Memory B cell (primary cell): ENCODE results near the gene CRLF2.
"Not testable (repeated sequence)": the region's sequence is repeated elsewhere in the genome, so short reads cannot be mapped to it uniquely, and the experiment has no call there.

Experiments
- ATAC-seq: fragments of 150-1000 bp; cut with Tn5 transposase; 2 replicates; pipeline ENCODE4 v1.10.0; 2021; ENCODE audit warnings: low read depth, mild to moderate bottlenecking, moderate library complexity
- DNase-seq, 2 donors: peaks; one replicate each; pipeline ENCODE4 v3.0.0; 2022; ENCODE audit warnings: low spot score in 2 of 2
- H3K27ac Mint-ChIP-seq: one replicate; pipeline ENCODE4 v1.8.0; 2022; ENCODE audit warnings: mild to moderate bottlenecking, moderate library complexity, mixed read lengths
- H3K27me3 Mint-ChIP-seq: one replicate; pipeline ENCODE4 v1.8.0; 2022; ENCODE audit warnings: mixed read lengths
- H3K36me3 Mint-ChIP-seq: one replicate; pipeline ENCODE4 v1.8.0; 2022; ENCODE audit warnings: mild to moderate bottlenecking, mixed read lengths
- H3K4me1 Mint-ChIP-seq: one replicate; pipeline ENCODE4 v1.8.0; 2022; ENCODE audit warnings: mixed read lengths
- H3K4me3 Mint-ChIP-seq: one replicate; pipeline ENCODE4 v1.8.0; 2022; ENCODE audit warnings: mild to moderate bottlenecking, moderate library complexity, mixed read lengths
- H3K9me3 Mint-ChIP-seq: one replicate; pipeline ENCODE4 v1.8.0; 2022; ENCODE audit warnings: mixed read lengths

CRLF2 gene, protein sequence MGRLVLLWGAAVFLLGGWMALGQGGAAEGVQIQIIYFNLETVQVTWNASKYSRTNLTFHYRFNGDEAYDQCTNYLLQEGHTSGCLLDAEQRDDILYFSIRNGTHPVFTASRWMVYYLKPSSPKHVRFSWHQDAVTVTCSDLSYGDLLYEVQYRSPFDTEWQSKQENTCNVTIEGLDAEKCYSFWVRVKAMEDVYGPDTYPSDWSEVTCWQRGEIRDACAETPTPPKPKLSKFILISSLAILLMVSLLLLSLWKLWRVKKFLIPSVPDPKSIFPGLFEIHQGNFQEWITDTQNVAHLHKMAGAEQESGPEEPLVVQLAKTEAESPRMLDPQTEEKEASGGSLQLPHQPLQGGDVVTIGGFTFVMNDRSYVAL

DNA sequence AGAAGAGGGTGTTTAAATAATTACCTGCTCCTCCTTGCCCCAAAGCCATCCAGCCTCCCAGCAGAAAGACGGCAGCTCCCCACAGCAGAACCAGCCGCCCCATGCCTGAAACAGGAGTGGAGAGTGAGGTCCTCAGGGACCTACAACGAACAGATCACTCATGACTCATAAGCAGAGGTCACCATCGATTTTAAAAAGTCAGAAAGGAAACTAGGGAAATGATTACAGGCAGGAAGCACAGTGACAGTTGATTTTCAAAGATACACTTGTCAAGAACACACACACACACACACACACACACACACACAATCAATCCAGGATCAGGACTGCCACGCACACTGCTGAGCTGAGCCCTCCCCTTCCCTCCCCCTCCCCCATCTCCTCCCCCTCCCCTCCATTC, at the start of gene CRLF2:
TSS of gene CRLF2 (minus strand) at position 118 of the 400 bp plus-strand sequence. CDS start at position 103, 15 bp downstream.
- ATAC-seq (no peak), DNase-seq (no peak)
- peaks cover 2% of the 10 kb centered on the region for H3K36me3 Mint-ChIP-seq
- H3K9me3 Mint-ChIP-seq: peaks cover 10% of the 10 kb centered on the region
- H3K4me1 Mint-ChIP-seq: peaks cover 12% of the 10 kb centered on the region
- peaks cover 20% of the 10 kb centered on the region for H3K27me3 Mint-ChIP-seq
- no peak within 1 kb of the TSS for H3K4me3 Mint-ChIP-seq
- H3K27ac Mint-ChIP-seq: no peak within 1 kb of the TSS

DNA sequence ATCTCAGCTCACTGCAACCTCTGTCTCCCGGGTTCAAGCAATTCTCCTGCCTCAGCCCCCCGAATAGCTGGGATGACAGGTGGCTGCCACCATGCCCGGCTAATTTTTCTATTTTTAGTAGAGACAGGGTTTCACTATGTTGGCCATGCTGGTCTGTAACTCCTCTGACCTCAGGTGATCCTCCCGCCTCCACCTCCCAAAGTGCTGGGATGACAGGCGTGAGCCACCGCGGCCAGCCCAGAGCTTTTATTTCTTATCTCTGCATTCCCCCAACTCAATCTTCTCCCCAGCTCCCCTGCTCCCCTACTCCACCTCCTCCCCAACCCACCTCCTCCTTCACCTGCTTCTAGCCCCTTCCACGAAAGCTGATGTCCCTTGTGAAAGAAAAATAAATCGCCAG, 49.3 kb upstream of the CRLF2 start:
- not testable (repeated sequence) for H3K27ac Mint-ChIP-seq, H3K9me3 Mint-ChIP-seq, H3K27me3 Mint-ChIP-seq, ATAC-seq, H3K36me3 Mint-ChIP-seq, H3K4me3 Mint-ChIP-seq, DNase-seq, H3K4me1 Mint-ChIP-seq

DNA sequence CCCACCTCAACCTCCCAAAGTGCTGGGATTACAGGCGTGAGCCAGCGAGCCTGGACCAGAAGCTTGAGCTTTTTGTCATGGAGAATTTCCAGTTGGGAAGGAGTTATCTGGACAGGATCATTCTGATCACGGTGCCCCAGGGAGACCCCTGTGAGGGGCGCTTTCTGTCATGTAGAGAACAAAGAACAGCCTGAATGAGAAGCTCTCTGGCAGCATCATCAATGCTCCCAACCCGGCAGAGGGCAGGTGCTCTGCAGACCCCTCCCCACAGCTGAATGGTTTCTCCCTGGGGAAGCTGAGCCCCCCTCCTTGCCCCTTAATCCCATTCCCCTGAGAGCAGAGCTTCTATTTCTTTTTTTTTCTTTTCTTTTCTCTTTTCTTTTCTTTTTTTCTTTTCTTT, 48.8 kb upstream of the CRLF2 start:
- DNase-seq: no peak
- Mint-ChIP-seq H3K9me3 (no peaks in the 10 kb centered on the region), H3K4me3 (no peak overlapping the region), H3K4me1 (no peaks in the 10 kb centered on the region), H3K27ac (no peak overlapping the region), H3K36me3 (no peaks in the 10 kb centered on the region), H3K27me3 (no peaks in the 10 kb centered on the region)
- ATAC-seq: no peak

DNA sequence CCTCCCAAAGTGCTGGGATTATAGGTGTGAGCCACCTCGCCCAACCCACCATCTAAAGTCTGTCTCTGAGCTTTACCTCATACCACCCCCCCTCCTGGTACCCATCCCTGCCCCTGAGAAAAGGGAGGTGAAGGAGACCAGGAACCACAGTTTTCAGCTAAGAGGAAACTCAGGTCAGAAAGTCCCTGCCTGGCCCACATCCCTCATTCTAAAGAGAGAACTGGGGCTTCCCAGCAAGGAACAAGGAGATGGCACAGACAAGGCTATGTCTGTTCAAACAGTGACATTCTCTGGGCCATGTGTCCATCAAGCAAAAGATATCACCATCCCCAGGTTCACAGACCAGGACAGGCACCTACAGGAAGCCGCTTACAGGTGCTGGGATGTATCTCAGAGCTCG, 40.4 kb upstream of the CRLF2 start:
- Mint-ChIP-seq H3K4me3 (no peak overlapping the region), H3K36me3 (peaks cover 2% of the 10 kb centered on the region), H3K9me3 (peaks cover 12% of the 10 kb centered on the region), H3K4me1 (peaks cover under 1% of the 10 kb centered on the region), H3K27ac (no peak overlapping the region), H3K27me3 (peaks cover 2% of the 10 kb centered on the region)
- no peak for ATAC-seq
- no peak for DNase-seq

DNA sequence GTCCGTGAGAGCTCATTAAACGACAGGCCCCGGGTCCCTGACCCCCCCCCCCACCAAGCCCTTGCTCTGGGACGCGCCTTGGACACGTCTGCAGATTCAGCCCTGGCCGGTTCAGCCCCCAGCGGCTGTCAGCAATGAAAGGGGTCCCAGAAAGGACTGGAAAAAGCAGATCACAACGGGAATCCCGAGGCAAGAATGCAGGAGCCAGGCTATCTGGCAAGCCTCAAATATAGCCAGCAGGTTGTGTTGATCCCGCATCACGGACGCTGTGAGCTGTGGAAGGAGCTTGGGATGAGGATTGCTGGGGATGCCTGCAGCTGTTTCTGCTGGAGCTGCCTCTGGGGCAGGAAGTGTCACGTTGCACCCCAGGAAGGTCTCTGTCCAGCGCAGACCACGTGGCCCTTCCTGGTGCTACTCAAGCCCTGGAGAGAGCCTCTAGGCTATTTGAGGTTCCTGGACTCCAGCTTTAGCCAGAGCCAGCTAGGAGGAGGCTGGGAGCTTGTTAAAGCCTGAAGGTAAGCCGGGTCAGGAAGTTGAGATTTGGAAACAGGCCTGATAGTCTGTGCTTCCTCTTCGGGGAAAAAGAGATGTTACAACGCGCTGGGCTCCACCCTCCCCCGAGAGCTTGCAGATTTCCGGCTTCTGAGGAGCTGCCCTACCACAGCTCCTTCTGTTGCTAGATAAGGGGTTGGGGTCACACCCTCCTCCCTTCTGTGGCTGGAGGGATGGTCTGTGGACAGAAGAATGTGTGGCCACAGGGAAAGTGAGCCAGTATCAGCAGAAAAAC, 36.8 kb upstream of the CRLF2 start:
- H3K27ac Mint-ChIP-seq: no peak overlapping the region
- no peak for DNase-seq
- H3K27me3 Mint-ChIP-seq: peaks cover 7% of the 10 kb centered on the region
- peak; percentile 78 for ATAC-seq
- H3K9me3 Mint-ChIP-seq: peaks cover 12% of the 10 kb centered on the region
- peaks cover 4% of the 10 kb centered on the region for H3K36me3 Mint-ChIP-seq
- peaks cover 6% of the 10 kb centered on the region for H3K4me1 Mint-ChIP-seq
- H3K4me3 Mint-ChIP-seq: peak overlapping the region; percentile 27

DNA sequence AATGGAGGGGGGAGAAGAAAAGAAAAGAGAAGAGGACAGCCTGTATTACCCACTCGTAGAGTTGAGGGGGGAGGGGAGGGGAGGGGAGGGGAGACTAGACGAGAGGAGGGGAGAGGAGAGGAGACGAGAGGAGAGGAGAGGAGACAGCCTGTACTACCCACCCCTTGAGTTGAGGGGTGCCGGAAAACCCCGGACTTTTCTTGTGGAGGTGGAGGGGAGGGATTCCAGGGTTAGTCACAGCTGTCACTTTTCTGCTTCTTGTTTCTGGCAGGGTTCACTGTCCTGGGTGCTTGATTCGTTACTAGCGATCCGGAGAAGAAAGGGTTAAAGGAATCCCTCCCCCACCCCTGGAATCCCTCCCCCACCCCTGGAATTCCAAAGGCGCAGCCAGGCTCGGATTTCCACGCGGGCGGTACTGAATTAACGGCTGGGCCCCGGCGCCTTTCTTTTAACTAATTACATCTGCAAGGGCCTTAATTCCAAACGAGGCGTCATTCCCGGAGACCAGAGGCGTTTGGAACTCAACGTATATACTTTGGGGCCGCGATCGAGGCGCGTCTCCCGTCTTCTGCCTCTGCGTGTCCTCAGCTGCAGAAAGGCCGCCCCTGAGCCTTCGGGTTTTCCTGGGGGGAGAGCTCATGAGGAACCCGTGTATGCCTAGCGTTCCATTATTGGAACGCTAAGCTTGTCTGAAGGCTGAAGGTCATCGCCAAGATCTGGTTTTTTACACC, 36.0 kb upstream of the CRLF2 start:
- Mint-ChIP-seq H3K36me3 (peaks cover 5% of the 10 kb centered on the region), H3K9me3 (peaks cover 9% of the 10 kb centered on the region), H3K27ac (no peak overlapping the region), H3K4me3 (no peak overlapping the region), H3K4me1 (peaks cover 10% of the 10 kb centered on the region), H3K27me3 (peaks cover 8% of the 10 kb centered on the region)
- no peak for ATAC-seq
- DNase-seq: no peak

DNA sequence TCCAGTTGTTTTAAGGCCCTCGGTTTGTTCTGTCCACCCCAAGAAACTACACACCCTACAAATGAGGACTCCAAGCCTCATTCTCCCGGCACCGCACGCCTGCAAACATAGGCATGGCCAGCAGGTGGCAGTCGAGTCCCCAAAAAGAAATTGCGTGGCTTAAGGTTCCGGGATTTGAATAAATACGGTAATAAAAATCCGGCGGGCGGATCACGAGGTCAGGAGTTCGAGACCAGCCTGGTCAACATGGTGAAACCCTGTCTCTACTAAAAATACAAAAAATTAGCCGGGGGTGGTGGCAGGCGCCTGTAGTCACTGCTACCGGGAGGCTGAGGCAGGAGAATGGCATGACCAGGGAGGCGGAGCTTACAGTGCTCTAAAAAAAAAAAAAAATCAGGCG, 34.4 kb upstream of the CRLF2 start:
- H3K36me3 Mint-ChIP-seq: peaks cover 5% of the 10 kb centered on the region
- ATAC-seq (peak; percentile 63), DNase-seq (peak; percentile 71 to 86)
- peaks cover 10% of the 10 kb centered on the region for H3K4me1 Mint-ChIP-seq
- H3K27ac Mint-ChIP-seq: no peak overlapping the region
- H3K4me3 Mint-ChIP-seq: no peak overlapping the region
- H3K27me3 Mint-ChIP-seq: peaks cover 8% of the 10 kb centered on the region
- H3K9me3 Mint-ChIP-seq: peaks cover 5% of the 10 kb centered on the region

DNA sequence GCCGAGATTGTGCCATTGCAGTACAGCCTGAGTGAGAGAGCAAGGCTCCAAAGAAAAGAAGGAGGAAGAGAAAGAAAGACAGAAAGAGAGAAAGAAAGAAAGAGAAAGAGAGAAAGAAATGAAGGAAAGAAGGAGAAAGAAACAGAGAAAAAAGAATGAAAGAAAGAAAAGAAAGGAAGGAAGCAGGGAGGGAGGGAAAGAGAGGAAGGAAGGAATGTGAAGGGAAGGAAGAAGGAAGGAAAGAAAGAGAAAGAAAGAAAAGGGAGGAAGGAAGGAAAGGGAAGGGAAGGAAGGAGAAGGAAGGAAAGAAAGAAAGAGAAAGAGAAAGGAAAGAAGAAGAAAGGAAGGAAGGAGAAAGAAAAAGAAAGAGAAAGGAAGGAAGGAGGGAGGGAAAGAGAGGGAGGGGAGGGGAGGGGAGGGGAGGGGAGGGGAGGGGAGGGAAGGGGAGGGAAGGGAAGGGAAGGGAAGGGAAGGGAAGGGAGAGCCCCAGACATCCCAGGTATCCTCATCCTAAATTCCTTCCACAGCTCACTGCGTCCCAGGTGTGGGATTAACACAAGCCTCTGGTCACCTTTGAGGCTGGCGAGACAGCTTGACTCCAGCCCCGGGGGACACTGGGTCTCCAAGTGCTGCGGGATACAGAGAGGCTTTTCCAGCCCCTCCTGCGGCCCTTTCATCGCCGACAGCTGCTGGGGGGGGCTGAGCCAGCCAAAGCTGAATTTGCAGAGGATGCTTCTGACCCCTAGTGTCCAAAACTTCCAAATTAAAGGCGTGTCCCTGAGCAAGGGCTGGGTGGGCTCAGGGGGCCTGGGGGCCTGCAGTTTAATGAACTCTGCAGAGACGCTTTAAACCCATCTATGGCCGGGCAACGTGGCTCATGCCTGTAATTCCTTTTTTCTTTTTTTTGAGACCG, 32.0 kb upstream of the CRLF2 start:
- H3K27ac Mint-ChIP-seq: no peak overlapping the region
- DNase-seq: no peak
- peaks cover 13% of the 10 kb centered on the region for H3K27me3 Mint-ChIP-seq
- H3K9me3 Mint-ChIP-seq: no peaks in the 10 kb centered on the region
- ATAC-seq: no peak
- no peak overlapping the region for H3K4me3 Mint-ChIP-seq
- H3K36me3 Mint-ChIP-seq: peaks cover 4% of the 10 kb centered on the region
- peaks cover 16% of the 10 kb centered on the region for H3K4me1 Mint-ChIP-seq

DNA sequence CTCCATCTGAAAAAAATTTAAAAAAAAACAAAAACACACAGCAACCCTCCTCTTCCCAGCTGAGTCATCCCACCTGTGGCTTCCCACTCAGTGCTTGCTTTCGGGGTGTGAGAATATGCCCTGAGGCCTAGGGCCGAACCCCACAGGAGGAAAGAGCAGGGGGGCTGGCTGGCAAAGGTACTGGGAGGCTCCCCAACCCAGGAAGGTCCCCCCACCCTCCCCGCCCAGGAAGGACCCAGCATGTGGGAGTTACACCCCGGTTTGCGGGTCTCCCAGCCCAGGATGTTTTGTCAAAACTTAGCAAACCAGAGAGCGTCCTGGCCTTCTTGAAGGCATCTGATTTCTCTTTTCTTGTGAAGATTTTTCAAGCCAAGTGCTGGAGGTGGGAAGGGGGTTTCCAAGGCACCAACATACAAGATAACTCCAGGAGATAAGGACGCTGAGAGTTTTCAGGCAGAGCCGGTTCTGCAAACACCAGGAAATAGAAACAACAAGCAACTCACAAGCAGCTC, 30.5 kb upstream of the CRLF2 start:
- H3K4me3 Mint-ChIP-seq: no peak overlapping the region
- H3K27ac Mint-ChIP-seq: no peak overlapping the region
- H3K4me1 Mint-ChIP-seq: peaks cover 16% of the 10 kb centered on the region
- no peaks in the 10 kb centered on the region for H3K9me3 Mint-ChIP-seq
- ATAC-seq: no peak
- peaks cover 13% of the 10 kb centered on the region for H3K27me3 Mint-ChIP-seq
- no peak for DNase-seq
- peaks cover 4% of the 10 kb centered on the region for H3K36me3 Mint-ChIP-seq

DNA sequence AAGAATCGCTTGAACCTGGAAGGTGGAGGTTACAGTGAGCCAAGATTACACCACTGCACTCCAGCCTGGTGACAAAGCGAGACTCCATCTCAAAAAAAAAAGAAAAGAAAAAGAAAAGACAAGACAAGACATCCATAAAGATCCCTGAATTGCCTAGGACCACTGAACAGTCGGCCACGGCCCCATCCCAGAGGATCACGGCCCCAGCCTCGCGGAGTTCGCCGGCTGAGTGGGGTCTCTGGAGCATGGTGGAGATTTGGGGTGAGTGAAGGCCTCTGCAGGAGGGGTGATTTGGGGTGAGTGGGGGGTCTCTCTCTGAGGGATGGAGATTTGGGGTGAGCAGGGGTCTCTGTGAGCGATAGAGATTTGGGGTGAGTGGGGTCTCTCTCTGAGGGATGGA, 28.1 kb upstream of the CRLF2 start:
- not testable (repeated sequence) for H3K27me3 Mint-ChIP-seq, H3K4me3 Mint-ChIP-seq, H3K27ac Mint-ChIP-seq, H3K9me3 Mint-ChIP-seq, ATAC-seq, H3K36me3 Mint-ChIP-seq, DNase-seq
- peaks cover 11% of the 10 kb centered on the region for H3K4me1 Mint-ChIP-seq

DNA sequence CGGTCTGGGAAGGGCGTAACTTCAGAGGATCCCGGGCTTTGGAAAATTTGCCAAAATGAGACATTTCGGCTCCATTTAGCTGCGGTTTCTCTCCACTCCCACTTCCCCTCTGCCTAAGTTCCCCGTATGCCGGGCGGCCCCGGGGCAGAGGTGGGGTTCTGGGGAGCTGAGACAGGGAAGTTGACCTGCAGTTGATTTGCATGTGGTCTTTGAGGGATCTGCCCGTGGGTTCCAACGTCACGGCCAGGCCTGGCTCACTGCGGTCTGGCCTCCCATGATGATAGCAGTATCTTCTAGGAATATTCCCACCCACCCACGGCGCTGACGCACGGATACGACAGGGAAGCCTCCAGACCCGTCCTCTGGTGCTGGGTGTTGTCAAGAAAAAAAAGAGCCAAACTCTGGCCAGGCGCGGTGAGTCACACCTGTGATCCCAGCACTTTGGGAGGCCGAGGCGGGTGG, 27.3 kb upstream of the CRLF2 start:
- Mint-ChIP-seq H3K4me3 (peak overlapping the region; percentile 21), H3K36me3 (peaks cover 2% of the 10 kb centered on the region), H3K27me3 (peaks cover 9% of the 10 kb centered on the region), H3K9me3 (no peaks in the 10 kb centered on the region), H3K27ac (peak overlapping the region; percentile 70), H3K4me1 (peaks cover 11% of the 10 kb centered on the region)
- ATAC-seq (peak; percentile 94), DNase-seq (peak; percentile 49 to 58)

DNA sequence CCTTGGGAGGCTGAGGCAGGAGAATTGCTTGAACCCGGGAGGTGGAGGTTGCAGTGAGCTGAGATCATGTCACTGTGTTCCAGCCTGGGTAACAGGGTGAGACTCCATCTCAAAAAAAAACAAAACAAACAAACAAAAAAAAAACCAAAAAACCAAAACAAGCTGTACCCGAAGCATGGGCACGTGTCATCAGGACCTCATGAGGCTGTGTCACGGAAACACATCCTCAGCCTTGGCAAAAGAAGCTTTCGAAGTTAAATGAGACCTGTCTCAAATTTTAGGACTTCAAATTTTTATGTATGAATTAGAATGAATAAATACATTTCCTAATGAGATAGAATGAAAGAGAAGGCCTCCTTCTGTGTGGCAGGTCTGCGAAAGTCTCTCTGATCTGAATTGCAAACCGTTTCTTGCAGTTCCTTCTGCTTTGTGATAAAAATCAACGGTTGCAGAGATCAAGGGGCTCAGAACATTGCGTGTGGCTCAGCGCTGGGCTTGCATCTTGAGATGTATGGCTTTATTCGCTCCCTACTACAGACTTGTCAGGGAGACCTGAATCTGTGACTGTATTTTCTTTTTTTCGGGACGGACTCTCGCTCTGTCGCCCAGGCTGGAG, 19.5 kb upstream of the CRLF2 start:
- DNase-seq (no peak), ATAC-seq (no peak)
- H3K4me1 Mint-ChIP-seq: no peaks in the 10 kb centered on the region
- no peak overlapping the region for H3K27ac Mint-ChIP-seq
- peaks cover 2% of the 10 kb centered on the region for H3K36me3 Mint-ChIP-seq
- no peak overlapping the region for H3K4me3 Mint-ChIP-seq
- peaks cover 5% of the 10 kb centered on the region for H3K27me3 Mint-ChIP-seq
- peaks cover 6% of the 10 kb centered on the region for H3K9me3 Mint-ChIP-seq

DNA sequence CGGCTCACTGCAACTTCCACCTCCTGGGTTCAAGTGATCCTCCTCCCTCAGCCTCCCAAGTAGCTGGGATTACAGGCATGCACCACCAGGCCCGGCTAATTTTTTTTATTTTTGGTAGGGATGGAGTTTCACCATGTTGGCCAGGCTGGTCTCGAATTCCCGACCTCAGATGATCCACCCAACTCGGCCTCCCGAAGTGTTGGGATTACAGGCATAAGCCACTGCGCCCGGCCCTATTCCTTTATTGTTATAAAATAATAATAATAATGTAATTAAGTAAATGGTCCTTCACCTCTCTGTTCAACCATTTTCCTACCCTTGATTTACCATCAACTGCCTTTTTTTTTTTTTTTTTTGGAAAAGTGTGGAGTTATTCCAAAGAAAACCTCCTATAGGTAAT, 15.7 kb upstream of the CRLF2 start:
- H3K36me3 Mint-ChIP-seq, H3K4me3 Mint-ChIP-seq, ATAC-seq, H3K4me1 Mint-ChIP-seq, DNase-seq, H3K27ac Mint-ChIP-seq: not testable (repeated sequence)
- H3K27me3 Mint-ChIP-seq: peaks cover 14% of the 10 kb centered on the region
- peaks cover 15% of the 10 kb centered on the region for H3K9me3 Mint-ChIP-seq
